Transverse colon (tissue), 4 donors: Measurements from ENCODE around the gene MEPCE. TPM values are rescaled to one million over a fixed set of nuclear protein-coding genes. Genes with fewer than 3 reads are reported as not detected.
A peak's percentile ranks its signal among the peaks of the same experiment; 100 is the strongest.

Source experiments
- DNase-seq: peaks from one replicate; pipeline ENCODE4 v3.0.0-alpha.2; 2019
- H3K27ac ChIP-seq, 4 donors: fragments of 200-600 bp; sonication (generic); 2 replicates each; pipeline ENCODE4 v1.5.1; 2016 to 2018; ENCODE audit warnings: inconsistent platforms in 4 of 4
- H3K27me3 ChIP-seq: fragments of 200-600 bp; sonication (generic); 2 replicates; pipeline ENCODE4 v1.5.1; 2017; ENCODE audit warnings: inconsistent platforms
- H3K36me3 ChIP-seq, 4 donors: fragments of 200-600 bp; sonication (generic); 2 replicates each; pipeline ENCODE4 v1.5.1; 2017 to 2019; ENCODE audit warnings: inconsistent platforms in 4 of 4
- H3K4me1 ChIP-seq, 4 donors: fragments of 200-600 bp; sonication (generic); 2 replicates each; pipeline ENCODE4 v1.5.1; 2017 to 2020; ENCODE audit warnings: inconsistent platforms in 4 of 4
- H3K4me3 ChIP-seq, 4 donors: fragments of 200-600 bp; sonication (generic); 1 replicate in 1 of 4; 2 replicates in 3 of 4; pipeline versions ENCODE4 v1.5.1 to v1.6.1; 2017 to 2019; ENCODE audit warnings: inconsistent platforms in 4 of 4
- H3K9me3 ChIP-seq, 2 donors: fragments of 200-600 bp; sonication (generic); 2 replicates each; pipeline ENCODE4 v1.5.1; 2017 to 2019; ENCODE audit warnings: inconsistent platforms in 2 of 2
- CTCF ChIP-seq, 5 experiments: fragments of 200-600 bp in 3 of 5; fragments of 450-650 bp in 2 of 5; sonication (generic) in 3 of 5; IDR thresholded peaks; 1 replicate in 2 of 5; 2 replicates in 3 of 5; pipeline ENCODE4 v1.5.1; 2016 to 2017; ENCODE audit warnings: antibody characterized with exemption in 5 of 5, inconsistent platforms in 3 of 5, mild to moderate bottlenecking in 2 of 5, moderate library complexity in 1 of 5
- EP300 ChIP-seq: sonication (generic); formaldehyde crosslinking; IDR thresholded peaks from one replicate; pipeline ENCODE4 v1.6.1; 2017; ENCODE audit warnings: antibody characterized with exemption, low read depth
- POLR2A ChIP-seq: fragments of 450-650 bp; IDR thresholded peaks from one replicate; pipeline ENCODE4 v1.6.1; 2016; ENCODE audit warnings: antibody characterized with exemption, mild to moderate bottlenecking, moderate library complexity
- POLR2AphosphoS5 ChIP-seq, 3 donors: sonication (generic); formaldehyde crosslinking; IDR thresholded peaks; one replicate each; pipeline ENCODE4 v1.6.1; 2016; ENCODE audit warnings: antibody characterized with exemption in 3 of 3
- WGBS, 2 donors: methylation state at CpG; one replicate each; pipeline ENCODE4 v1.1.5; 2018; ENCODE audit warnings: low coverage in 1 of 2; 5-methylcytosine and 5-hydroxymethylcytosine counted together
- in situ Hi-C, 4 donors: fragments of 200-750 bp; cut with MboI; loops; one replicate each; pipeline versions ENCODE4 v1.15.0 to v1.15.1; 2017; ENCODE audit warnings: low sequenced_read_pairs in 3 of 4, low pct_ligation_motif_present in 1 of 4, low pct_unique_long_range_greater_than_20kb in 1 of 4
- intact Hi-C: fragments of 100-400 bp; cut with DNase I; formaldehyde crosslinking; loops from one replicate; pipeline ENCODE4 v1.15.1; 2023; ENCODE audit warnings: low total_unique reads
- total RNA-seq, 4 donors: library from RNA; depleted of rRNA; stranded (reverse); fragments of >200 nt; gene quantifications; one replicate each; pipeline ENCODE4 v1.1.0, GENCODE V29; 2016

The MEPCE gene
- total RNA-seq, 4 donors from 2014 or later = 25.9 to 41.9 (median 30.5) TPM

- 40 to 91% methylated on average over 1 to 11 of the region's 11 CpGs for WGBS, 2 donors
- Histone ChIP-seq H3K27ac (no peak overlapping the region), H3K36me3 (no peaks in the 10 kb centered on the region), H3K27me3 (no peaks in the 10 kb centered on the region), H3K4me3 (no peak overlapping the region), H3K4me1 (peaks cover 0 to 16% (median 1%) of the 10 kb centered on the region in 4 donors), H3K9me3 (no peaks in the 10 kb centered on the region)
- intact Hi-C loops = loop anchor here (5.0 kb wide), 1 partner anchor 1810 kb away; no protein-coding TSS in a partner anchor
- TF ChIP-seq CTCF (IDR thresholded peaks at IDR 0.05) (no peak), EP300 (no peak), POLR2AphosphoS5 (IDR thresholded peaks at IDR 0.05) (no peak), POLR2A (no peak)
- DNase-seq = no peak
- in situ Hi-C loops = no loop called here
Measured at GRCh38 chr7:100441641-100442535, 12.3 kb downstream of the MEPCE start.

- 89 to 90% methylated on average over 4 to 9 of the region's 9 CpGs for WGBS, 2 donors
- Histone ChIP-seq H3K4me3 (no peak overlapping the region), H3K27me3 (no peaks in the 10 kb centered on the region), H3K27ac (peak overlapping the region in 2 of 4 donors; percentile 28 to 37), H3K36me3 (no peaks in the 10 kb centered on the region), H3K9me3 (no peaks in the 10 kb centered on the region), H3K4me1 (peaks cover 0 to 15% (median 1%) of the 10 kb centered on the region in 4 donors)
- intact Hi-C loops = loop anchor here (5.0 kb wide), 1 partner anchor 1809 kb away; no protein-coding TSS in a partner anchor
- TF ChIP-seq EP300 (no peak), POLR2A (no peak), POLR2AphosphoS5 (IDR thresholded peaks at IDR 0.05) (no peak), CTCF (IDR thresholded peaks at IDR 0.05) (no peak)
- no peak for DNase-seq
- in situ Hi-C loops = no loop called here
Measured at GRCh38 chr7:100443096-100443840, 13.6 kb downstream of the MEPCE start.

- Histone ChIP-seq H3K9me3 (no peaks in the 10 kb centered on the region), H3K4me1 (peaks cover 0 to 16% (median 1%) of the 10 kb centered on the region in 4 donors), H3K27me3 (no peaks in the 10 kb centered on the region), H3K4me3 (no peak overlapping the region), H3K36me3 (no peaks in the 10 kb centered on the region), H3K27ac (peak overlapping the region; percentile 5 to 46 (median 32))
- no peak for TF ChIP-seq CTCF (IDR thresholded peaks at IDR 0.05)
- TF ChIP-seq POLR2AphosphoS5 (IDR thresholded peaks at IDR 0.05) = peak in 2 of 3 donors; percentile 14 to 26
- intact Hi-C loops (loop anchor here (5.0 kb wide), 1 partner anchor 1808 kb away; no protein-coding TSS in a partner anchor), in situ Hi-C loops (no loop called here)
- peak; percentile 44 for DNase-seq
- WGBS, 2 donors = 51 to 72% methylated on average over 3 to 14 of the region's 14 CpGs
Measured at GRCh38 chr7:100444311-100445278, 15.0 kb downstream of the MEPCE start.
